GM15510 (cell line): ENCODE results near the gene STAC.

Source experiments
- POLR2A ChIP-seq: IDR thresholded peaks from 3 replicates; pipeline ENCODE4 v1.6.1; 2011; ENCODE audit warnings: borderline replicate concordance; ENCODE audit not compliant: insufficient read length; ENCODE audit errors: extremely low read depth

Gene STAC

DNA sequence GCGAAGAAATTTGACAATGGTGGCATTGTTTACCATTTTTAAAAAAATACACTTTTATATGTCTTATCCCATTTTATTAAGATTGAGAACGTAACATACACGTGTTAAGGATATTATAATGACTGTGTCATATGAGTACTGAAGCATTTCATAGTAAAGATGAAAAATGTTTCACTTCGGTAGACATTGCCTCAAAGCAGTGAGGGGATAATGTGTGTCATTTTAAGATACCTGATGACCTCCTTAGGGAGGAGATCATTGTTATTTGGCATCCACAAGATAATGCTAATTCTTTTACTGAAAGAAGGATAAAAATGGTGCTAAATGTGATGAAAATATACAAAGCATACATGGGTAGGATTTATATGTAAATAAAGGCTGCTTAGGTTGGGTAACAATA is 107.3 kb downstream of the STAC start:
- no peak for TF ChIP-seq POLR2A

DNA sequence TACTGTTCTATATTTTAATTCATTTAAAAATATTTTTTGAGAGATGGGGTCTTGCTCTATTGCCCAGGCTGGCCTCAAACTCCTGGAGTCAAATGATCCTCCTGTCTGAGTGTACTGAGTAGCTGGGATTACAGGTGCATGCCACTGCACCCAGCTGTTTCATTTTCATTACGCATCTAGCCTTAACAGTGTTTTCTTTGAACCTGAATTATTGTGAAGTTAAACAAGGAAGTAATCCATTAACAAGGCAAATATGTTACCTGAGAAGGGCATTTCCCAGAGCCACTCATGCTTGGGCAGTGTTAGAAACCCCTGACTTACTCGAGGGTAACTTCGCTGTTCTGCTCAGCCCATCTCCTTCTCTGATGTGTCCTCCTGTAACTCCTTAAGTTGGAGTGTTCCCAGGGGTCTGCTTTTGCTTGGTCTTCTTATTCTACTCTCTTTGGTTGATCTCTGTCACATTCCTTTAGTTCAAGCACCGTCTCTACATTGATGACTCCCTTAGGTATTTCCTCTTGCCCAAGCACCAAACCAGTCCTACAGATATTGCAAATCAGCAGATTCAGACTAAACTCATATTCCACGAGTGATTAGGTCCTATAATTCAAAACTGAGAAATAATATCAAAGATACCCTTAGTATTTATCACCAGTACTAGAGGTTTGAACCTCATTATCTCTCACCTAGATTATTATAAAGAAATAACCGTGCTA is 107.9 kb downstream of the STAC start:
- no peak for TF ChIP-seq POLR2A

DNA sequence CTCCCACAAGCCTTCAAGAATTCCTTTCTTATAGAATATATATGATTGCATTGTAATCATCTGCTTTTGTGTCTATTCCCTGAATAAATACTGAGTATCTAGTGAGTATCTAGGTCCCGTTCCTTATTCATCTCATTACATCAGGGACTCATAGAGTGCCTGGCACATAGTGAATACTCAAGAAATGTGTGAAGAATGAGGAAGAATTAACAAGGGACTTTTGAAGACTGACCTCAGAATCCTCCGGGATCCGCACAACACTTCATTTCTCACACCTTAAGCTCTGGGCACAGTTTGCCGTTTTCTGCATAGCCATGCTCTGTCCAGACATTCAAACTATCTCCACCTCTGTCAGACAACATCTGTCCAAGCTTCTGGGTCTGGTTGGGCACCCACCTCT is 108.8 kb downstream of the STAC start:
- no peak for TF ChIP-seq POLR2A

DNA sequence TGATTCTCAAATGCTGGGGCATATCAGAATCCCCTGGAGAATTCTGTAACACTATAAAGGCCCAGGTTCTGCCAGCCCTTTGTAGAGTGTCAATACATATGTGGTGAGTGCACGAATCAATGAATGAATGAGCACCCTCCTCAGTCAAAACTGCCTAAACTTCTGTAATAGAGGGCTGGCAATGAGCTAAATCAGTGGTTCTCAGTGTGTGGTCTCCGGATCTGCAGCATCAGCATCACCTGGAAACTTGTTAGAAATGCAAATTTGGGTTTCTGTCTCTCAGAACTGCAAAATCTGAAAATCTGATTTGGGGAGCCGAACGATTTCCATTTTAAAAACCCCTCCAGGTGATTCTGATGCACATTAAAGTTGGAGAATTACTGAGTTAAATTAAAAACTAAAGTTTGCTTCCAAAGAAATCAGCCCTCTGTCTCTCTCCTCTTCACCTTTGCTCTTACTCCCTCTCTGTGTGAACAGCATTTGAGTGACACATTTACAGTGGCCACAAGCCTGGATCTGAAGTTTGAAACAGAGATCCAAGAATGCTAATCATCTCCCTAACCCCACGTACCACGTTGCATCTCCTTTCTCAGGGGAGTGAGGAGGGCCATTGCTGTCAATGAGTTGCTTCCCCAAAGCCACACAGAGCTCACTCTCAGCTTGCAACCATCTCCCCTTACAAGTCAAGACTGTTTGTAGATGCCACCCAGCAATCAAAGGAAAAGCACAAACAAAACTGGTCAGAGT is 109.5 kb downstream of the STAC start:
- no peak for TF ChIP-seq POLR2A

DNA sequence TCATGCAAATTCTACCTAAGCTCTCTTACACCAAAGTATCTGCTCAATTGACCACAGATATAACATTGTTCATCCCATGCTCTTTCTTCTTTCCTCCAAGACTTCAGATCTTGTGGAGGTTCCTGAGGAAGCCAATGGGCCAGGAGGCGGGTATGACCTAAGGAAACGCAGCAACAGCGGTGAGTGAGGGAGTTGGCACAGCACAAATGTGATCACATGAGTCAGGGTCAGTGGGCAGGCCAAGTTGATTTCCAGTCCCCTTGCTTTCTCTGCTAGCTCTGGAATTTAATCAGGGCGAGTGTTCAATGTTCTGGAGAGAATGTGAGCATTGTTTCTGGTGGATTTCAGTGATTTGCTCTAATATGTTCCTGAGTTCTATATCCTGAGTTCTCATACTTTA is 112.7 kb downstream of the STAC start:
- TF ChIP-seq POLR2A: no peak

DNA sequence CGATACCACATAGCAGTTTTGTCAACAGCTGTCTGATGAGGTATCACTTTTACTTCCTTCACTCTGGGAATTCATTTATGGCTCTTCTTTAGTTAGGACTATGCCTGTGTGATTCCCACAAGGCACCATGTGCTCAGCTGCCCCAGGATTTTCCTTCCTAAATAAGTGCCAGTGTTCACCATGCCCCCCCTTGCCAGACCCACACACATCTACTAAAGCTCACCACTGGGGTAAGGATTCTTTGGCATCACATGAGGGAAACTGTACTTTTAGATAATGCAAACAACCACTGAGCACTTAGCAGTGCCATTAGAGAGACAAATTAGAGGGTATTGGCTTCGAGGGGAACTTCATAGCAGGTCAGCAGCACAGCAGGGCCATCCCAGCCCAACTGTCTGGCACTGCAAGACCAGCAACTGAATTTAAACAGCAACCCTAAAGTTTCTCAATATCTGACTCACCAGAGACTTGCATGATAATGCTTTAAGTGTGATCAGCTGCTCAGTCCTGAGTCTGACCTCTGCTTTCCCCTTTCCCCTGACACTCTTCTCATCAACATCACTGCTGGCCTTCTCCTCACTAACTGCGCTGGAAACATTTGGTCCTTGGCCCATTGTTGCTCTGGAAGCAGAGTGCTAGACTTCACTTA is 114.3 kb downstream of the STAC start:
- no peak for TF ChIP-seq POLR2A

DNA sequence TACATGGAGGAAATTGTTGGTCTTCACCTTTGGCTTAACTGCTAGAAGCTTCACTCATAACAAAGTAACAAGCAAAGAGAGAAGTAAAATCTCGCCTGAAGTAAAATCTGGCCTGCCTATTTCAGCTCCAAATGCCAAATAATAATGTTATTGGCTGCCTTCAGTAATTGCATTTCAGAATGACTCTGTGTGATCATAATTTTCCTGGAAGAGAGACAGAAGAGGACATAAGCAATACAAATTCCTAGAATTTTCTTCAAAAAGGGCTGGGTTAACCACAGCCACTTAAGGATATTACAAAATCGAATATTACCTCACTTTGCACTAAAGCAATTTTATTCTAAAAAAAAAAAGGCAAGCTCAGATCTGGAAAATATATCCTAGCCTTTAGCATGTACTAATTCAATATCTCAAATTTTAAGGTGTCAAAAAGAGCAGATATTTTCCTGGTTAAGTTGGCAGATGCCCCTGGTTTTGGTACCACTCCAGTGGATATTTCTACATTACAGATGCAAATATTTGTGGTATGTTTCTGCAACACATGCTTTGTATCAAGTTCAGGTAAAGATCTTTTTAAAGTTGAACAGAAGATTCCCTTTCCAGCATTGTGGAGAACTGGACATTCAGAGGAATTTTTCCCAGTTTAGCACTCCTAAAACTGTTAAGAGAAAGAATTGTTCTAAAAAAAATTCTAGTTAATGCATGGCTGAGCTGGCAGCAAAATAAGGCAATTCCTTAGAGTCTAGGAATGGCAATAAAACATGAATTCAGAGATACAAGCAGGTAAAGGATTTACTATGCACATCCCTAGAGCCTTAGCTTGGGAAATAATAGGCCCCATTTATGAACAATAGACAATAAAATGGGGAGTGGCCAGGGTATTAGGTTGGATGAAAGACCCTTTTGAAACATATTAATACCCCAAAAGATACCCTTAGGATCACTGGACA is 116.7 kb downstream of the STAC start:
- TF ChIP-seq POLR2A: no peak

DNA sequence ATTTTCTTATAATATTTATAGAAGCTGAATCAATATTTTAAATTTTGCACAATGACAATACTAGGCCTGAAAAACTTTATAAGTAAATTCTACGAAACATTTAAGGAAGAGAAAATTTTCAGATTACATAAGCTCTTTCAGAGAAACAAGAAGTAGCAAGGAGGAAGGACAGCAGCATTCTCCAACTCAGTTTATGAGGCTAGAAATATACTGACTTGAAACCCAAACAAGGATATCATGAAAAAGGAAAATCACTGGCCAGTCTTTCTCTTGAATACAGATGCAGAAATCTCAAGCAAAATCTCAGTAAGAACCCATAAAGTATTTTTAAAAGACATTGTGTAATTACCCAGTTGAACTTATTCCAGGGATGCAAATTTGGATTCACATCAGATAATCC is 121.3 kb downstream of the STAC start:
- no peak for TF ChIP-seq POLR2A

DNA sequence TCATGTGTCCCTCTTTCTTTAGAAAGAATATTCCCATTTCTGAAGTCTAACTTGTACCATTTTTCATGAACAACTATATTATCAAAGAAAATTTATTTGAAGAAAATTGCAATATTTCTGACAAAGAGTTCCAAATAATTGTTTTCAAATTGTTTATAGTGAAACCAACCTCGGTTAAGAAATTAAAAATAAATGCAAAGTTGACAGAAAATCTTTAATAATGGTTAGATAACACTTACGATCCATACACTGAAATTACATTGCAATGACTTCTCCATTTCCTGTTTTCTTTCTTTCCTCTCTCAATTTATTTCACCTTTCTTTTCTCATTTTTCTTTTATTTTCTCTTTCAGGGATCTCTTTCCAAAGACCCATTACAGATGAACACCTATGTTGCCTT is 125.1 kb downstream of the STAC start:
- TF ChIP-seq POLR2A: no peak

DNA sequence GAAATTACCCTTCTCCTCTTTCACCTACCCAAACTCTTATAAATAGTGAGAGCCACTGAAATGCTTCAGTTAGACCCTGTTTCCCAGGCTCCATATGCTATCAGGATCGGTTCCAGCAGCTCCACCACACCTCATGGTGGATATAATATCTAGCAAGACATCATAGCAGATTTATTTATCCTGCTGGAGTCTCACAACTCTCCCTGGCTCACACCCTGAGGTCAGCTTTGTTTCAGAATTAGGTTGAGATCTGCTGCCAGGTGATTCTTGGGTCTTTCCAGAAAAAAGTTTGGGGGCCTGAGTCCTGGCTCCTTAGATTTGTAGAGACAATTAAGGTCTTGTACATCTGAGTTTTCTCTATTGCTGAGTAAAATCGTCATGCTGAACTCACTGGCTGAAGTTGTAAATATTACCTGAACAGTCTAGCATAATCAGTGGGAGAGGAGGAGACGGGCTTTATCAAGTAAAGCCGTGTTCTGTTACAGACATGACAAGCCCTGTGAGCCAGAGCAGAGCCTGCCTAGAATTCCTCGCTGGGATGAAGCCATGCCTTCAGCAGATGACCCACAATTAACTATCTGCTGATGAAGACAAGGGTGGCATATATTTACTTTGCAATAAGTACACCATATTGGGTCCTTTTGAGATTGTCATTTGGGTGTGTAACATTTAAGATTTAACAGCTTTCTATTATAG is 131.6 kb downstream of the STAC start:
- TF ChIP-seq POLR2A: no peak

DNA sequence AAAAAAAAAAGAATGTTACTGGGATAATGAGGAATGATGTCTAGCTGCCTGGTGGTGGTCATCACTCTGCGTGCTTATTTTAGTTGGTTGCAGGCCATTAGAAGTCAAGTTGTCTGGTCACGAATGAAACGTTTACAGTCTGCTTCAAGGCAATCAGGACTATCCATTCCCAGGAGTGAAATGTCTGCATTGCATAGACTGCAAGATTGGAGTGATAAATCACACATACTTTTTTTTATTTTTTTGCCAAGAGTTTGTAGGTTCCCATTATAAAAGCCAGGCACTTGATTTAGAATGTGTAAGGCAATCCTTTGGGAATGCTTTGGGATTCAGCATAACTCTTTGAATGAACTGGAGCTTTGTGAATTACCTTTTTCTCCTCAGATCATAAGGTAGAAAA is 132.3 kb downstream of the STAC start:
- TF ChIP-seq POLR2A: no peak

DNA sequence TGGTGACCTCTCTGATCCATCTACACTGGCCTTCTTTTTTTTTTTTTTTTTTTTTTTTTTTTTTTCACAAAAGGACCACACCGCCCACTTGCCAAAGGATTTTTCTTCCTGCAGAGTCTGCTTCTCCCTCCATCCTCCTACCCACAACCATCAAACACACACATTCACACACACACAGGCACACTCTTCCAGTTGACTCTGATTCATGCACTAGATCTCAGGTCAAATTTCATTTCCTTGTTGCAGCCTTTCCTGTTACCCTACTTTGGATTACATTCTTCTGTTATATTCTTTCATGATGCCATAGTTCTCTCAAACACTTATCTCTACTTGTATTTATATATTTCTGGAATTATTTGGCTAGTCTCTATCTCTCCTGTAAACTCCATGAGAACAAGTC is 133.9 kb downstream of the STAC start:
- no peak for TF ChIP-seq POLR2A

DNA sequence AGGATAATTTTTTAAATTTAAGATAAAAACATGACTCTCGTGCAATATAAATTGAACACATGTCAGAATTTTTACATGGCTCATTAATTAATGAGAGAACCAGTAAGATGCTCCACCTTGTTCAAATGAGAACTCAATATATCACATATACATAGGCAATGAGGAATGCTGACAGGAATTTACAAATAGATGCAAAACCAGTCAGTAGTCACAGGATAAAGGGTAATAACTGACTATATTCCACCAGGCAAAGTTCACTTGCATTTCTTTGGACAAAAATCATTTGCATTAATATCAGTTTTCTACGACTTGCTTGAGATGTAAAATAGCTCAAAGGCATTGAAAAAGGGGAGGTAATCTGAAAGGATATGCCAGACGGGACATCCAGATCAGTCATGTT is 139.4 kb downstream of the STAC start:
- TF ChIP-seq POLR2A: no peak
